NCI-H446 (cell line): Measurements from ENCODE around the gene ZNF506.
A peak's percentile ranks its signal among the peaks of the same experiment; 100 is the strongest.
"Not testable (repeated sequence)": the region's sequence is repeated elsewhere in the genome, so short reads cannot be mapped to it uniquely, and the experiment has no call there.

Experiments used
- DNase-seq, 2 experiments: peaks; one replicate each; lab custom pipeline; 2025; lab: John Stamatoyannopoulos, UW

ZNF506 gene

GRCh38 chr19:19821366-19821951, at the start of gene ZNF506:
ZNF506 (minus strand) TSS chr19:19821750; CDS start chr19:19821603, 147 bp downstream.
- DNase-seq = peak; percentile 75 to 92

- not testable (repeated sequence) for DNase-seq
Observed at GRCh38 chr19:19870086-19870485, 48.5 kb upstream of the ZNF506 start.

- DNase-seq = no peak
Observed at GRCh38 chr19:19866611-19867248, 45.2 kb upstream of the ZNF506 start.

- peak; percentile 83 to 88 for DNase-seq
Observed at GRCh38 chr19:19865750-19866610, 44.4 kb upstream of the ZNF506 start, which contains the start of gene ZNF253. ZNF253 (plus strand) TSS chr19:19865882; CDS start chr19:19865997, 115 bp downstream.

- DNase-seq = no peak
Observed at GRCh38 chr19:19860756-19861390, 39.3 kb upstream of the ZNF506 start.

GRCh38 chr19:19858751-19859150, 37.2 kb upstream of the ZNF506 start:
- no peak for DNase-seq

- DNase-seq = not testable (repeated sequence)
Observed at GRCh38 chr19:19851740-19852139, 30.2 kb upstream of the ZNF506 start.

GRCh38 chr19:19849056-19849455, 27.5 kb upstream of the ZNF506 start:
- DNase-seq = no peak

- no peak for DNase-seq
Observed at GRCh38 chr19:19847781-19848180, 26.2 kb upstream of the ZNF506 start.

GRCh38 chr19:19835560-19836038, 14.0 kb upstream of the ZNF506 start:
- no peak for DNase-seq

- DNase-seq = no peak
Observed at GRCh38 chr19:19826875-19827274, 5.3 kb upstream of the ZNF506 start.

GRCh38 chr19:19823916-19824315, 2.4 kb upstream of the ZNF506 start:
- no peak for DNase-seq

GRCh38 chr19:19821976-19822375, 426 bp upstream of the ZNF506 start:
- DNase-seq = not testable (repeated sequence)

- no peak for DNase-seq
Observed at GRCh38 chr19:19820774-19821320, 703 bp downstream of the ZNF506 start.

- no peak for DNase-seq
Observed at GRCh38 chr19:19817357-19817756, 4.2 kb downstream of the ZNF506 start.

- no peak for DNase-seq
Observed at GRCh38 chr19:19816679-19817078, 4.9 kb downstream of the ZNF506 start.

GRCh38 chr19:19811999-19812398, 9.6 kb downstream of the ZNF506 start:
- DNase-seq = not testable (repeated sequence)

GRCh38 chr19:19805480-19805879, 16.1 kb downstream of the ZNF506 start:
- no peak for DNase-seq

- DNase-seq = no peak
Observed at GRCh38 chr19:19788015-19788414, 33.5 kb downstream of the ZNF506 start.

GRCh38 chr19:19785476-19785875, 36.1 kb downstream of the ZNF506 start:
- not testable (repeated sequence) for DNase-seq

- no peak for DNase-seq
Observed at GRCh38 chr19:19782783-19783182, 38.8 kb downstream of the ZNF506 start.

GRCh38 chr19:19781791-19782190, 39.8 kb downstream of the ZNF506 start:
- DNase-seq = not testable (repeated sequence)
